ENCODE results near the gene NANOG.
"Not testable (repeated sequence)": the region's sequence is repeated elsewhere in the genome, so short reads cannot be mapped to it uniquely, and the experiment has no call there.

NANOG gene

DNA sequence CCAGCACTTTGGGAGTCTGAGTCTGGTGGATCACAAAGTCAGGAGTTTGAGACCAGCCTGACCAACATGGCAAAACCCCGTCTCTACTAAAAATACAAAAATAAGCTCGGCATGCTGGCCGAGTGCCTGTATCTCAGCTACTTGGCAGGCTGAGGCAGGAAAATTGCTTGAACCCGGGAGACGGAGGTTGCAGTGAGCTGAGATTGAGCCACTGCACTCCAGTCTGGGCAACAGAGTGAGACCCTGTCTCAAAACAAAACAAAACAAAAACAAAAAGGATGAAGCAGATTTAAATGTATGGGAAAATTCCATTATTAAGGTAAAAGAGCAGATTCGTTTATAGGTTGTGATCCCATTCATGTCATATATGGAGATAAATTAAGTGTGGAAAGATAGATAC, 17.1 kb downstream of the NANOG start:
- not testable (repeated sequence) for DNase-seq

DNA sequence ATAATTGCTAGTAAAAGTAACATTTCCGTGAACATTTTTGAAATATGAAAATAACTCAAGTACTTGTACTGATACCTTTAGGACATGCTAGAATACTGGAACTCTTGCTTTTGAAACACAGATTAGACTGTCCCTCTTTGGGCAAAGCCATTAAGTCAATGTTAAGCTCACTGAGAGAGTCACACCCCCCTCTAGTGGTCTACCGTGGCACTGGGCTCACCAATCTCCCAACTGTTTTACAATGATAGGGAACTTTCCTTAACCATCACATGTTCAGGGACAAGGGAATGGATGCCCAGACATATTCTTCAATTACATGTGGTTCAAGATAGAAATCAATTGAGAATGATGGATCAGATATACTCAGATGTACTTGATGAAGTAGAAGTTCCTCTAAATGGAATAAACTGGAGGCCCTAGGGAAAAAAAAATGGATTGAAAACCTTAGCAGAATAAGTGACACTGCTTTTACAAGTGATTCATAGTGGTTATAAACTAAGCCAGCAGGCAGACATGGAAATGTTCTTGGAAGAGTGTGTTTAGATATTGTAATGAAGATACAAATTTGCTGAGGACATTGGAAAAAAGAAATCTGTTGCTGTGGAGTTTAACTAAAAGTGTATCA, 17.8 kb downstream of the NANOG start:
- DNase-seq = no peak

DNA sequence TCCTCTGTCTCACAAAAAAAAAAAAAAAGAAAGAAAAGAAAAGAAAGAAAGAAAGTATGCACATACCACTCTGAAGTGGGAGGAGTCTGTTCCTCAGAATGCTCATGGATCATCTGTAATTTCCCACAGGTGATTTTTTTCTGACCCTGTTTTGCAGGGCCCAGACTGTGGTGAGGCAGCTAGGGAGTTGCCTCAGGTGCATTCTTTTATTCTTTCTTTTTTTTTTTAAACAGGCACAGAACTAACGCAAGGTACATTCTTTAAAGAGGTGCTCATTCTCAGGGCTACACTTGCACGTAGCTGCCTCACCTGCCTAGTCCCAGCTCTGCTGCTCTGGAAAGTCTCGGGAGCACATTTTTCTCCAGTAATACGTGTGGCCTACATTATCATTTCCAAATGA, 36.6 kb downstream of the NANOG start:
- DNase-seq = not testable (repeated sequence)

- DNase-seq = not testable (repeated sequence)
Measured at GRCh38 chr12:7829737-7830136, 40.5 kb downstream of the NANOG start.

DNA sequence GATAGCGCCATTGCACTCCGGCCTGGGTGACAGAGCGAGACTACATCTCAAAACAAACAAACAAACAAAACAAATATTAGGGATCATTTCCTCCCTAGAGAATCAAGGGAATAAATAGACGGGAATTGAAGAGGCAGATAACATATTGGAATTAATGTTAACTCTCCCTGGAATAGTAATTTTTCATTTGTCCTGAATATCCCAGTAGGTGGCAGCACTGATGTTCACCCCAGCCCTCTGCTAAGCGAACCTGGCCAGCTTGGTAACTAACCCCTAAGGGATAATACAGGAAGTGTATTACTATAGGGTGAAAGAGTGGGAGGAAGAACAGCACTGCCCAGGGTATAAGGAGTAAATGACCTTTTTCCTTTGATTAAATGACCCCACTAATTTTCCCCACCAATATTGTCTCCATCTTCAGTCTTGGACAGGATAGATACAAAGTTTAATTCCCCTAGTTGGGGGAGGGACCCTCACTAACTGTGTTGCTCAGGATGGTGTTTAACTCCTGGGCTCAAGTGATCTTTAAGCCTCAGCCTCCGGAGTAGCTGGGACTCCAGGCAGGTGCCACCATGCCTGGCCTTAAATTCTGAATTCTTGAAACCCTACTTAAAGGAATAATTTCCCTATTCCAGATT, 43.0 kb downstream of the NANOG start:
- no peak for DNase-seq

GRCh38 chr12:7833201-7833600, 44.0 kb downstream of the NANOG start:
- not testable (repeated sequence) for DNase-seq

DNA sequence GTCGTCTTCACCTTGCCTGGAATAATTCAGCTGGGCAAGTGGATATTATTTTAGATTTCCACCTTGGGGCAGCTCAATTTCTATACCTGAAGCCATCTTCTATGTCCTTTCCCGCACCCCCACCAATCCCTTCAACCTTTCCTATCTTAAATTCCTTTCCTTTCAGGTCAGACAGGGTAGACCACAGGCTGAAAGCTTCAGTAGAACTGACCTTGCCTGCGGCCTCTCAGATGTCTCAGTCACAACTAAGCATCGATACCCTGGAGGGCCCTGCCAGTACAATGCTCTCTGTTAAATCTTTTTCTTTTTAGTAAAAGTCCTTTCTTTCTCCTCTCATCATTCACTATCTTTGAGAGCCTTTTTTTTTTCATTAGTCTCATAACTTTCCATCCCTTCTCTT, 44.6 kb downstream of the NANOG start:
- DNase-seq = no peak

GRCh38 chr12:7834701-7835100, 45.5 kb downstream of the NANOG start:
- DNase-seq = no peak

DNA sequence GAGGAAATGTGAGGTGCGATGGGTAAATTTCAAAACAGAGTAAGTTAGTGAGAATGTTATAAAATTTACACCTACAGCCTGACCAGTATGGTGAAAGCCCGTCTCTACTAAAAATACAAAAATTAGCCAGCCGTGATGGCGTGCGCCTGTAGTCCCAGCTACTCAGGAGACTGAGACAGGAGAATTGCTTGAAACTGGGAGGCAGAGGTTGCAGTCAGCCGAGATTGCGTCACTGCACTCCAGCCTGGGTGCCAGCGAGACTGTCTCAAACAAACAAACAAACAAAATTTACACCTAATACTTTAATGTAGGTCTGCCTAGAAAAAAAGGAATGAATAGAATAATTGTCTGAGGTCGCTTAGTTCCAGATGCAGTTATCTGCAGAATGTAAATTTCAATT, 45.9 kb downstream of the NANOG start:
- DNase-seq = no peak

DNA sequence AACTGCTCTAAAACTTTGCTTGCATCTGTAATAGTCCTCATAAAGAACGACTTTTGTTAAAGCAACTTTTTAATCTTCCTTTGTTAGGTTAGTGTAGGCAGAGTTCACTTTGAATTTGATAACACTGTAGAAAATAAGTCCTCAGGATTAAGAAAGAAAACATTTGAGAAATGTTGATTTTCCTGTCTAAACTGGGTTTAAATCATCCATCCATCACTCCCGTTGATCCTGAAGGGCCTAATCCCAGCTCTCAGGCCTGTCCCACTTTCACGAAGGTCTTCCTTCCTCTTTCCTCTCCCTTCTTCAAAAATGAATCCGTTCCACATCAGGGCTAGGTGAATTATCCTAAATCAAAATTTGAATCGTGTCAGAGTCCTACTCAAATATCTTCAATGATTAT, 46.6 kb downstream of the NANOG start:
- no peak for DNase-seq

DNA sequence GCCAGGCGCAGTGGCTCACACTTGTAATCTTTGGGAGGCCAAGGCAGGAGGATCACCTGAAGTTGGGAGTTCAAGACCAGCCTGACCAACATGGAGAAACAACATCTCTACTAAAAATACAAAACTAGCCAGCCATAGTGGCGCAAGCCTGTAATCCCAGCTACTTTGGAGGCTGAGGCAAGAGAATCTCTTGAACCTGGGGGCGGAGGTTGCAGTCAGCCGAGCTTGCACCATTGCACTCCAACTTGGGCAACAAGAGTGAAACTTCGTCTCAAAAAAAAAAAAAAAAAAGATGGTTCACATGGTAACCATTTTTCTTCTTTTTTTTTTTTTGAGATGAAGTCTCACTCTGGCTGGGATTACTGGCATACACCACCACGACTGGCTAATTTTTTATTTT, 48.2 kb downstream of the NANOG start:
- no peak for DNase-seq

GRCh38 chr12:7839226-7839625, 50.0 kb downstream of the NANOG start:
- DNase-seq = not testable (repeated sequence)

DNA sequence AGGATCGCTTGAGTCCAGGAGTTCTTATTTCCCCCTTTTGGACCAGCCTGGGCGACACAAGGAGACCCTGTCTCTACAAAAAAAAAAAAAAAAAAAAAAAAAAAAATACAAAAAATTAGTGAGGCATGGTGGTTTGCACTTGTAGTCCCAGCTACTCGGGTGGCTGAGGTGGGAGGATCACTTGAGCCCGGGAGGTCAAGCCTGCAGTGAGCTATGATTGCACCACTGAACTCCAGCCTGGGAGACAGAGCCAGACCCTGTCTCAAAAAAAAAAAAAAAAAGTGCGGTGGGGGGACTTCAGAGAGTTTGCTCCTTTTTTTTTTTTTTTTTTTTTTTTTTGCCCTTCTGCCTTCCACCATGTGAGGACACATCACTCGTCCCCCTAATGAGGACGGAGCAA, 50.6 kb downstream of the NANOG start:
- not testable (repeated sequence) for DNase-seq

GRCh38 chr12:7842444-7842843, 53.2 kb downstream of the NANOG start:
- DNase-seq = not testable (repeated sequence)

DNA sequence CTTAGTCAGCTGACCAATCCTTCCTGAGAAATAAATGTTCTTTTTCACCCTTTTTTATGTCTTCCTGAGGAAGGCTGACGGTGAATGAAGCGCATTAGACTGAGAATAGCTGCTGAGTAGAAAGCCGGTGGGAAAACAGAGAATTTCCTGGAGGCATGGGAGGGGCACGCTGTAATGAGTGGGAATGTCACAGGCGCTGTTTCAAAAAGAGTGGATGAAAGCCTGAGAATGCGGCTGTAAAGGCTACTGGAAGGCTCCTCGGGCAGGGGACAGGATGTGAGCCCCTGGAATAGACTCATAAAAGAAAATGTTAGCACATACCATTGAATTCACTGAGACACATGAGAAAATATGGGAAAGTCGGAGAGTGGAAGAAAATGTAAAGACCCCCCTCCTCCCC, 53.9 kb downstream of the NANOG start:
- not testable (repeated sequence) for DNase-seq

DNA sequence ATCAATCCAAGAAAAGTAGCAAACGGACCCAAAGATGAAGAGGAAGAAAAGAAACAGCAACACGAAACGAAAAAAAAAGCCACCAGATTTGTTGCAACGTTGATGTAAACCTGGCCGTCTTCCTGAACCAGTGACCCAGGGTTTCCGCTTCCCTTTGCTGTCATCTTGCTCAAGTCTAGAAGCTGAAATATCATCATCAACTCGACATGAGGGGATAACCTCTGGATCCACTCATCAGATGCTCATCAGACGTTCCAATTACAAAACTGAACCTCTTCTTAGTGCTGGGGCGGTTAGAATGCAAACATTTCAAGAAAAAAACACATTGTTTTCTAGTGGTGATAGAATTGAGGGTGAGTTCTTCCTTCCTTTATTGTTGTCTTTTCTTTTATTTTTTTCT, 54.4 kb downstream of the NANOG start:
- not testable (repeated sequence) for DNase-seq

DNA sequence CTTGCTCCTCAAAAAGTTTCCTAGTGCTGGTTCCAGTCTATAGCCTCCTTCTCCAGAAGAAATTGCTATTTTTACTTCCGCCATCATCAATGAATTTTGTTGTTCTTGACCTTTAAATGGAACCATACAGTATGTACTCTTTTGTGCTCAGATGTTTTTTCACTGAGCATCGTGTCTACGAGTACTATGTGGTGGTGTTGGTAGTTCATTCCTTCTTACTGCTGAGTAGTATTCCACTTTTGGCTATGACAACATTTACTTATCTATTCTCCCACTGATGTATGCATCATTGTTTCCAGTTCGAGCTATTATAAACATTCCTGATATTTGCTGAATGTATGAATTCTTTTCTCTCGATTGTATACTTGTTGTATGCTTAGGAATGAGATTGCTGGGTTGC, 54.9 kb downstream of the NANOG start:
- DNase-seq = no peak

DNA sequence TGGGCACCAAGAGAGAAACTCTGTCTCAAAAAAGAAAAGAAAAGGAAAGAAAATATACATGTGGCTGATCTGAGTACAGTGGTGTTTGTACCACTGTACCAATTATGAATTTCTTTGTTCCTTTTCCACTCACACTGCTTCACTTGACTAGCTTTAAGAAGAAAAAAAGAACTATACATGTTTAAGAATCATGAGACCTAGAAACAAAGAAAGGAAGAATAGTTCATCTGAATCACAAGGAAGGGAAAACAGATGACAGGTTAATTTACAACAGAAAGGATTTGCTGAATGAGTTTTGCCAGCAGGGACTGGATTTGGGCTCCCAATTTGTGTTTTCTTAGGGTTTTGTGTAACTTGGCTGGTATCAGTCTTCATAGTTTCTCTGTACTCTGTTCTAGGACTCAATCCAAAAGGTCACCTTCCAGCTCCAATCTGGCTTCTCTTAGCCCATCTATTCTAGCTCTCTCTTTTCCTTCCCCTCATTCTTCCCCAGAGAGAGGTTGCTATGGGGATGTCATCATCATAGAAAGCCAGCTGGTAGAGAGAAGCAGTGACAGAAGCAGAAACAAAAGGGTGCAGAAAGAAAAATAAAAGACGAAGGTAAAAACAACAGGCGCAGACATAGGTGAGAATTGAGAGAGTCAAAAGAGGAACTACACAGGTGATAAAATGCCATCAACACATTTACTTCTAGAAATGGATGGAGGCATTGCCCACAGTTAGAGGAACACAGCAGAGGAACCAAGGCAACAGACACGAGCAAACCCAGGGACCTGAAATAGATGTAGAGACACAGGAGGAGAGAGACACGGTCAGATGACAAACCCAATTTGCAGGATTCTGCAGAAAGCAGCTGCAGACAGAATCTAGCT, 58.3 kb downstream of the NANOG start:
- DNase-seq = not testable (repeated sequence)

GRCh38 chr12:7848098-7848422, 58.9 kb downstream of the NANOG start:
- not testable (repeated sequence) for DNase-seq
